NCI-H2081 treated with DMSO at 0.1 percent for 48 hours (cell line): ENCODE data around the gene VGLL4.
"Not testable (repeated sequence)": the region's sequence is repeated elsewhere in the genome, so short reads cannot be mapped to it uniquely, and the experiment has no call there.

Source experiments
- DNase-seq: peaks from one replicate; lab custom pipeline; 2025; lab: John Stamatoyannopoulos, UW

The VGLL4 gene

GRCh38 chr3:11643605-11644087 lies at the start of gene VGLL4:
TSS of gene VGLL4 (minus strand) at chr3:11643915. CDS start at chr3:11643518, 397 bp downstream.
- no peak for DNase-seq

GRCh38 chr3:11692532-11692813 lies 48.8 kb upstream of the VGLL4 start:
- DNase-seq: no peak

GRCh38 chr3:11691767-11692531 lies 48.2 kb upstream of the VGLL4 start:
- DNase-seq: no peak

- DNase-seq: no peak
These were observed 47.4 kb upstream of the VGLL4 start for GRCh38 chr3:11690863-11691766.

GRCh38 chr3:11689749-11690148 lies 46.0 kb upstream of the VGLL4 start:
- no peak for DNase-seq

GRCh38 chr3:11684980-11685379 lies 41.3 kb upstream of the VGLL4 start:
- DNase-seq: not testable (repeated sequence)

GRCh38 chr3:11680509-11680908 lies 36.8 kb upstream of the VGLL4 start:
- DNase-seq: no peak

- no peak for DNase-seq
These were observed 36.2 kb upstream of the VGLL4 start for GRCh38 chr3:11679964-11680363.

- no peak for DNase-seq
These were observed 28.6 kb upstream of the VGLL4 start for GRCh38 chr3:11672363-11672762.

GRCh38 chr3:11671648-11672100 lies 28.0 kb upstream of the VGLL4 start:
- DNase-seq: no peak

- DNase-seq: no peak
These were observed 24.8 kb upstream of the VGLL4 start for GRCh38 chr3:11668243-11669235.

GRCh38 chr3:11665331-11665730 lies 21.6 kb upstream of the VGLL4 start:
- no peak for DNase-seq

- no peak for DNase-seq
These were observed 18.8 kb upstream of the VGLL4 start for GRCh38 chr3:11662392-11662990.

- DNase-seq: no peak
These were observed 18.1 kb upstream of the VGLL4 start for GRCh38 chr3:11661827-11662226.

GRCh38 chr3:11661052-11661656 lies 17.4 kb upstream of the VGLL4 start:
- no peak for DNase-seq

- no peak for DNase-seq
These were observed 16.5 kb upstream of the VGLL4 start for GRCh38 chr3:11660242-11660641.

- DNase-seq: no peak
These were observed 14.5 kb upstream of the VGLL4 start for GRCh38 chr3:11658180-11658579.

GRCh38 chr3:11655196-11655928 lies 11.6 kb upstream of the VGLL4 start:
- DNase-seq: no peak

GRCh38 chr3:11654166-11654565 lies 10.5 kb upstream of the VGLL4 start:
- no peak for DNase-seq
